NCI-H2196 (cell line): ENCODE measurements around the gene SLAIN1.

Source experiments
- DNase-seq: peaks from one replicate; lab custom pipeline; 2025; ENCODE audit not compliant: unreplicated experiment; lab: John Stamatoyannopoulos, UW

SLAIN1 gene

GRCh38 chr13:77714119-77714755 is 16.8 kb downstream of the SLAIN1 start:
- no peak for DNase-seq

- no peak for DNase-seq
Measured at GRCh38 chr13:77715233-77715891, 17.9 kb downstream of the SLAIN1 start.

- no peak for DNase-seq
Measured at GRCh38 chr13:77716692-77717091, 19.2 kb downstream of the SLAIN1 start.

GRCh38 chr13:77717508-77717907 is 20.0 kb downstream of the SLAIN1 start:
- DNase-seq, result no peak

- DNase-seq, result no peak
Measured at GRCh38 chr13:77719128-77719527, 21.6 kb downstream of the SLAIN1 start.

- no peak for DNase-seq
Measured at GRCh38 chr13:77720988-77721387, 23.5 kb downstream of the SLAIN1 start.

GRCh38 chr13:77724092-77724491 is 26.6 kb downstream of the SLAIN1 start:
- no peak for DNase-seq

GRCh38 chr13:77725071-77725470 is 27.6 kb downstream of the SLAIN1 start:
- DNase-seq, result no peak

- no peak for DNase-seq
Measured at GRCh38 chr13:77728265-77729125, 31.0 kb downstream of the SLAIN1 start.

- no peak for DNase-seq
Measured at GRCh38 chr13:77729502-77730221, 32.2 kb downstream of the SLAIN1 start.

- no peak for DNase-seq
Measured at GRCh38 chr13:77730572-77730971, 33.1 kb downstream of the SLAIN1 start.

GRCh38 chr13:77732287-77732686 is 34.8 kb downstream of the SLAIN1 start:
- DNase-seq, result no peak

GRCh38 chr13:77733674-77734073 is 36.2 kb downstream of the SLAIN1 start:
- no peak for DNase-seq

GRCh38 chr13:77737583-77738200 is 40.2 kb downstream of the SLAIN1 start:
- no peak for DNase-seq

GRCh38 chr13:77740097-77740735 is 42.7 kb downstream of the SLAIN1 start:
- DNase-seq, result no peak

GRCh38 chr13:77740931-77741596 is 43.6 kb downstream of the SLAIN1 start:
- DNase-seq, result no peak

- DNase-seq, result no peak
Measured at GRCh38 chr13:77741597-77741972, 44.1 kb downstream of the SLAIN1 start.

GRCh38 chr13:77742801-77743200 is 45.3 kb downstream of the SLAIN1 start:
- no peak for DNase-seq

- no peak for DNase-seq
Measured at GRCh38 chr13:77745784-77746183, 48.3 kb downstream of the SLAIN1 start.

- DNase-seq, result no peak
Measured at GRCh38 chr13:77749344-77749880, 51.9 kb downstream of the SLAIN1 start.
